ENCODE measurements around the gene CLIC5. TPM values are rescaled to one million over a fixed set of nuclear protein-coding genes. Genes with fewer than 3 reads are reported as not detected.

Gene CLIC5
- total RNA-seq, 6 donors from 2014 or later, result 110 to 197 (median 138) TPM

- peak overlapping the region; percentile 85 to 93 (median 90) for H3K27ac ChIP-seq
- DNase-seq (no peak), ATAC-seq (ENCODE audit: low FRiP score in 2 of 2) (no peak)
- TF ChIP-seq POLR2AphosphoS5 (IDR thresholded peaks at IDR 0.05), result no peak
- H3K4me3 ChIP-seq, result peak overlapping the region in 3 of 4 donors; percentile 53 to 78 (median 61)
- 76 to 85% methylated on average over 2 of the region's 2 CpGs for WGBS, 2 donors
- H3K36me3 ChIP-seq, result no peaks in the 10 kb centered on the region
- H3K9me3 ChIP-seq, result no peaks in the 10 kb centered on the region
- H3K27me3 ChIP-seq, result peaks cover 0 to 8% (median 3%) of the 10 kb centered on the region in 4 donors
- H3K4me1 ChIP-seq, result peaks cover 11 to 30% (median 17%) of the 10 kb centered on the region in 4 donors
Measured at GRCh38 chr6:46014046-46014445, 1.6 kb downstream of the CLIC5 start.

- ATAC-seq (ENCODE audit: low FRiP score in 2 of 2) (no peak), DNase-seq (no peak)
- H3K27me3 ChIP-seq, result peaks cover 0 to 8% (median 3%) of the 10 kb centered on the region in 4 donors
- TF ChIP-seq POLR2AphosphoS5 (IDR thresholded peaks at IDR 0.05) (no peak), EP300 (IDR thresholded peaks at IDR 0.05) (no peak), POLR2A (IDR thresholded peaks at IDR 0.05) (no peak), CTCF (IDR thresholded peaks at IDR 0.05) (no peak)
- H3K27ac ChIP-seq, result peak overlapping the region; percentile 85 to 93 (median 90)
- H3K9me3 ChIP-seq, result no peaks in the 10 kb centered on the region
- H3K4me3 ChIP-seq, result peak overlapping the region in 3 of 4 donors; percentile 53 to 78 (median 61)
- H3K4me1 ChIP-seq, result peaks cover 11 to 30% (median 17%) of the 10 kb centered on the region in 4 donors
- WGBS, 2 donors, result 82 to 95% methylated on average over 4 of the region's 4 CpGs
- no peaks in the 10 kb centered on the region for H3K36me3 ChIP-seq
Measured at GRCh38 chr6:46013639-46014038, 2.0 kb downstream of the CLIC5 start.

- peak overlapping the region; percentile 85 to 93 (median 90) for H3K27ac ChIP-seq
- 58 to 78% methylated on average over 1 of the region's 1 CpG for WGBS, 2 donors
- no peak for ATAC-seq (ENCODE audit: low FRiP score in 2 of 2)
- peaks cover 11 to 30% (median 17%) of the 10 kb centered on the region in 4 donors for H3K4me1 ChIP-seq
- peak overlapping the region in 2 of 4 donors; percentile 61 to 78 for H3K4me3 ChIP-seq
- no peaks in the 10 kb centered on the region for H3K9me3 ChIP-seq
- no peaks in the 10 kb centered on the region for H3K36me3 ChIP-seq
- no peak for DNase-seq
- no peak for TF ChIP-seq CTCF (IDR thresholded peaks at IDR 0.05)
- TF ChIP-seq POLR2AphosphoS5 (IDR thresholded peaks at IDR 0.05), result no peak
- H3K27me3 ChIP-seq, result peaks cover 0 to 8% (median 3%) of the 10 kb centered on the region in 4 donors
Measured at GRCh38 chr6:46012834-46013233, 2.8 kb downstream of the CLIC5 start.

- H3K9me3 ChIP-seq, result no peaks in the 10 kb centered on the region
- H3K27ac ChIP-seq, result peak overlapping the region; percentile 85 to 93 (median 90)
- no peaks in the 10 kb centered on the region for H3K36me3 ChIP-seq
- H3K27me3 ChIP-seq, result peaks cover 0 to 8% (median 3%) of the 10 kb centered on the region in 4 donors
- ATAC-seq (ENCODE audit: low FRiP score in 2 of 2), result no peak
- H3K4me1 ChIP-seq, result peaks cover 11 to 28% (median 17%) of the 10 kb centered on the region in 4 donors
- WGBS, 2 donors, result 40 to 54% methylated on average over 8 of the region's 8 CpGs
- H3K4me3 ChIP-seq, result peak overlapping the region in 2 of 4 donors; percentile 0 to 22
- TF ChIP-seq CTCF (IDR thresholded peaks at IDR 0.05) (no peak), POLR2AphosphoS5 (IDR thresholded peaks at IDR 0.05) (peak in 1 of 2 donors; percentile 44)
- DNase-seq, result no peak
Measured at GRCh38 chr6:46011188-46012085, 4.2 kb downstream of the CLIC5 start.

- peaks cover 0 to 8% (median 3%) of the 10 kb centered on the region in 4 donors for H3K27me3 ChIP-seq
- H3K9me3 ChIP-seq, result no peaks in the 10 kb centered on the region
- peak overlapping the region; percentile 85 to 93 (median 90) for H3K27ac ChIP-seq
- ATAC-seq (ENCODE audit: low FRiP score in 2 of 2), result no peak
- H3K4me3 ChIP-seq, result peak overlapping the region in 1 of 4 donors; percentile 22
- DNase-seq, result no peak
- peaks cover 11 to 22% (median 15%) of the 10 kb centered on the region in 4 donors for H3K4me1 ChIP-seq
- 84 to 86% methylated on average over 5 of the region's 5 CpGs for WGBS, 2 donors
- no peaks in the 10 kb centered on the region for H3K36me3 ChIP-seq
- TF ChIP-seq CTCF (IDR thresholded peaks at IDR 0.05), result no peak
Measured at GRCh38 chr6:46010771-46011170, 4.9 kb downstream of the CLIC5 start.
